Vagina (tissue), 2 donors: ENCODE data around the gene NMBR.

Experiments
- CTCF ChIP-seq, 3 experiments: fragments of 450-650 bp in 2 of 3; fragments of 200-600 bp in 1 of 3; sonication (generic) in 1 of 3; IDR thresholded peaks; one replicate each; pipeline ENCODE4 v1.5.1; 2017 to 2019; ENCODE audit warnings: antibody characterized with exemption in 3 of 3, mild to moderate bottlenecking in 2 of 3, moderate library complexity in 2 of 3
- POLR2A ChIP-seq, 2 donors: fragments of 450-650 bp; IDR thresholded peaks; one replicate each; pipeline ENCODE4 v1.6.1; 2017; ENCODE audit warnings: antibody characterized with exemption in 2 of 2, mild to moderate bottlenecking in 2 of 2, moderate library complexity in 2 of 2
- POLR2AphosphoS5 ChIP-seq, 2 donors: sonication (generic); formaldehyde crosslinking; IDR thresholded peaks; one replicate each; pipeline ENCODE4 v1.9.0; 2017; ENCODE audit warnings: antibody characterized with exemption in 2 of 2, mild to moderate bottlenecking in 2 of 2, low read depth in 1 of 2; ENCODE audit not compliant: insufficient read depth in 1 of 2

- TF ChIP-seq CTCF (IDR thresholded peaks at IDR 0.05) (no peak), POLR2AphosphoS5 (IDR thresholded peaks at IDR 0.05; ENCODE audit: insufficient read depth in 1 of 2, low read depth in 1 of 2) (no peak), POLR2A (IDR thresholded peaks at IDR 0.05) (no peak)
These were observed 101.3 kb downstream of the NMBR start for GRCh38 chr6:142045380-142046278.
